Measurements from ENCODE around the gene DNAJC5.
A peak's percentile ranks its signal among the peaks of the same experiment; 100 is the strongest.

The DNAJC5 gene

DNA sequence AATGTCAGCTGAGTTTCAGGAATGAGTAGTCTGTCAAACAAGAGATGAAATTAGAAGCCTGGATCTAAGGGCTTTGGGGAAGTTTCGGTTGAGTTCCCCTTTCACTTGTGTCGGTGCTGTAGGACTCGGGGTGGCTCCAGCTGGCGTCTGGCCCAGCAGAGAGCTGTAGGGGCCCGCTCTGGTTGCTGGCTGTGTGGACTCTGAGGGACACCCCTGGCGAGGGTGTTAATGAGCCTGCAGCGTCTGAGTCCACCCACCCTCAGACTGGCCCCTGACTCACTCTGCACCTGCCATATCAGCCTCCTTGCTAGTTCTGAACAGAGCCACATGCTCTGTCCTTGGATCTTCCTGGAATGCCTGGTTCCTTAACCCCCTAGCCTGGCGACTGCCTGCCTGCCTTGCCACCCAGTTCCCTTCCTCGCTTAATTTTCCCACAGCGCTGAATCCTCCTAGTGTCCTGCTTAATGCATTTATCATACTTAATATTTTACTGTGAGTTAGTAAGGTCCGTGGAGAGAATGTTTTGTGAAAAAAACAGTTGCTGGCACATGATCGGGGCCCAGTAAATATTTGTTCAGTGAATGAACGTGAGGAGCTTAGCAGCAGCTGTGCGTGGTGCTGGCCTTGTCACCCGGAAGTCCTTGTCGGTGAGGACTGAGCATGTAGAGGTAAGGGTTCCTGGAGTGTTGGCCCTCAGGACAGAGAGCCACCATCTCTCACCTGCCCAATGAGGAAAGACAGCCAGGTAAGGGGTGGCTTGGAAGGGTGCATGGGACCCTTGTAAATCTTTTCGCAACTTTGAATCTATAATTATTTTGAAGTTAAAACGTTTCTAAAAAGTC, 1.6 kb downstream of the DNAJC5 start:
- DNase-seq, result peak; percentile 52 to 73
- Histone ChIP-seq H3K9me3 (no peaks in the 10 kb centered on the region), H3K36me3 (peaks cover under 1 to 6% (median 3%) of the 10 kb centered on the region in 3 donors), H3K27me3 (no peaks in the 10 kb centered on the region), H3K4me3 (peak overlapping the region; percentile 62 to 81), H3K4me1 (peaks cover 0 to 34% (median 23%) of the 10 kb centered on the region in 4 donors), H3K27ac (peak overlapping the region; percentile 18 to 72)
- TF ChIP-seq, protein P1, sequence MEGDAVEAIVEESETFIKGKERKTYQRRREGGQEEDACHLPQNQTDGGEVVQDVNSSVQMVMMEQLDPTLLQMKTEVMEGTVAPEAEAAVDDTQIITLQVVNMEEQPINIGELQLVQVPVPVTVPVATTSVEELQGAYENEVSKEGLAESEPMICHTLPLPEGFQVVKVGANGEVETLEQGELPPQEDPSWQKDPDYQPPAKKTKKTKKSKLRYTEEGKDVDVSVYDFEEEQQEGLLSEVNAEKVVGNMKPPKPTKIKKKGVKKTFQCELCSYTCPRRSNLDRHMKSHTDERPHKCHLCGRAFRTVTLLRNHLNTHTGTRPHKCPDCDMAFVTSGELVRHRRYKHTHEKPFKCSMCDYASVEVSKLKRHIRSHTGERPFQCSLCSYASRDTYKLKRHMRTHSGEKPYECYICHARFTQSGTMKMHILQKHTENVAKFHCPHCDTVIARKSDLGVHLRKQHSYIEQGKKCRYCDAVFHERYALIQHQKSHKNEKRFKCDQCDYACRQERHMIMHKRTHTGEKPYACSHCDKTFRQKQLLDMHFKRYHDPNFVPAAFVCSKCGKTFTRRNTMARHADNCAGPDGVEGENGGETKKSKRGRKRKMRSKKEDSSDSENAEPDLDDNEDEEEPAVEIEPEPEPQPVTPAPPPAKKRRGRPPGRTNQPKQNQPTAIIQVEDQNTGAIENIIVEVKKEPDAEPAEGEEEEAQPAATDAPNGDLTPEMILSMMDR (IDR thresholded peaks at IDR 0.05), result no peak
- intact Hi-C loops (cut with DNase I; ENCODE audit: low total_unique reads), result no loop called here

DNA sequence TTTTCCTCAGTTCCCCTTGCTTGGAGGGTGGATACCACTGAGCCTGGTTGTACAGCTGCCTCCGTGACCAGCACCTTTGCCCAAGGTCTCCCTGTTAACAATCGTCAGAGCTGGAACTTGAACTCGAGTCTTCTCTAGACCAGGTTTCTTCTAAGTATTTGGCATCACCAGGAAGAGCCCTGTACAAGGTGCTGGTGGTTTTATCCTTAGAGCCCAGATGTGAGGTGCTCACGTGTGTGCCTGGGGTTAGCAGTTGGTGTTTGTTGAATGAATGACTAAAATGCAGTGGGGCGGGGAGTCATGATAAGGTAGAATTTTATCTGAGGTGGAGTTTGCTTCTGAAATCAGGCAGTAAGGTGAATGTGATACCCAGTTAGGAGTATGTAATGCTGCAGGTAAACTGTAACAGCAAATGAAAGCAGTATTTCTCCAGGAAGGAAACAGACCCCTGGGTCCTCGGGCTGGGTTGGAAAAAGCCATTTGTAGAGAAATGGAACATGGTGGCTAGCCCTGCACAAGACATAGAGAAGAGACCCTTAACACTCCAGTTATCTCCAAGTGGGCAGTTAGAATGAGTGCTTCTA, 3.1 kb downstream of the DNAJC5 start:
- no peak for DNase-seq
- TF ChIP-seq, protein P1 (IDR thresholded peaks at IDR 0.05), result no peak
- Histone ChIP-seq H3K27ac (no peak overlapping the region), H3K9me3 (no peaks in the 10 kb centered on the region), H3K4me3 (no peak overlapping the region), H3K27me3 (no peaks in the 10 kb centered on the region), H3K4me1 (peaks cover 0 to 34% (median 23%) of the 10 kb centered on the region in 4 donors), H3K36me3 (no peaks in the 10 kb centered on the region)
- intact Hi-C loops (cut with DNase I; ENCODE audit: low total_unique reads), result no loop called here

DNA sequence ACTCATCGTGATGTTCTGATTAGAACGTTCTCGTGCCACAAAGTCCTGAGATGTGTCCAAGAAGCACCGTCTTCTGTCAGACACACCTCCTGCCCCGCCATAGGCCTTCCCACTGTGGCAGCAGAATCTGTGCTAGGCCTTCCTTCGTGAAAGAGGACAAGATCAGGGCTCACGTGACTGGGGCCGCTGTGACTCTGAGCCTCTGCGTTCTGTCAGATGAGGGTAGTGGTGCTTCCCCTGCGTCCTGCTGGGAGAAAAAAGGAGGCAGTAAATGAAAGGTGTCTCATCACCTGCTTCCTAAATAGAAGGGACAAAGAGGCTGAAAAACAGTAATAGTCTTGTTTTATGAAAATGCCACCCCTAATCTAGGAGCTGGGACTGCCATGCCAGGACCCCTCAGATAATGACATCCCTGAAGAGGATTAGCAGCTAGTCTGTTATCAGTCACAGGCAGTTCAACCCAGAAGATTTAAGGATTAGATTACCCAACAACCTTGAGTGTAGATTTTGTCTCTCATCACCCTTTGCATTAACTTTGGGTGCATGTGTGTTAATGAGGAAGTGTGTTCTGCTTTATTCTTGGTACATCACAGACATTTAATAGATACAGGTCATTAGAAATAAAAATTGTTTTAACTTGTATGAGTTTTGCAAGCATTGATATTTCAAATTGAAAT, 4.1 kb downstream of the DNAJC5 start:
- Histone ChIP-seq H3K36me3 (no peaks in the 10 kb centered on the region), H3K9me3 (no peaks in the 10 kb centered on the region), H3K4me1 (peaks cover 0 to 32% (median 21%) of the 10 kb centered on the region in 4 donors), H3K27ac (no peak overlapping the region), H3K4me3 (no peak overlapping the region), H3K27me3 (no peaks in the 10 kb centered on the region)
- DNase-seq, result no peak
- intact Hi-C loops (cut with DNase I; ENCODE audit: low total_unique reads), result no loop called here
- TF ChIP-seq, protein P1 (IDR thresholded peaks at IDR 0.05), result no peak

DNA sequence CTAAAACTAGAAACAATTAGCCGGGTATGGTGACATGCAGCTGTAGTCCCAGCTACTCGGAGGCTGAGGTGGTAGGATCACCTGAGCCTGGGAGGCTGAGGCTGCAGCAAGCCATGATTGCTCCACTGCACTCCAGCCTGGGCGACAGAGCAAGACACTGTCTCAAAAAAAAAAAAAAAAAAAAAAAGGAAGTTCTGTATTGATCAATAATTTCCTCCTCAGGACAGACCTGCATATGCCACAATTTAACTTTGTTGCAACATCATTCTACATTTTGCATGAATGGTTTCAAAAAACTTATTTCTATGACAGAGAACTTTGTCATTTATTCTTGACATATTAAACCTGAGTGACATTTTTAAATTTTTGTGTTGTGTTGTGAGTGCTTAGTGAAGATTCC, 5.5 kb downstream of the DNAJC5 start:
- no peak for DNase-seq
- no peaks in the 10 kb centered on the region for H3K9me3 ChIP-seq
- no peak overlapping the region for H3K4me3 ChIP-seq
- intact Hi-C loops (cut with DNase I; ENCODE audit: low total_unique reads), result no loop called here
- TF ChIP-seq, protein P1 (IDR thresholded peaks at IDR 0.05), result no peak
- H3K27me3 ChIP-seq, result no peaks in the 10 kb centered on the region
- no peak overlapping the region for H3K27ac ChIP-seq
- H3K4me1 ChIP-seq, result peaks cover 0 to 26% (median 17%) of the 10 kb centered on the region in 4 donors
- H3K36me3 ChIP-seq, result no peaks in the 10 kb centered on the region

DNA sequence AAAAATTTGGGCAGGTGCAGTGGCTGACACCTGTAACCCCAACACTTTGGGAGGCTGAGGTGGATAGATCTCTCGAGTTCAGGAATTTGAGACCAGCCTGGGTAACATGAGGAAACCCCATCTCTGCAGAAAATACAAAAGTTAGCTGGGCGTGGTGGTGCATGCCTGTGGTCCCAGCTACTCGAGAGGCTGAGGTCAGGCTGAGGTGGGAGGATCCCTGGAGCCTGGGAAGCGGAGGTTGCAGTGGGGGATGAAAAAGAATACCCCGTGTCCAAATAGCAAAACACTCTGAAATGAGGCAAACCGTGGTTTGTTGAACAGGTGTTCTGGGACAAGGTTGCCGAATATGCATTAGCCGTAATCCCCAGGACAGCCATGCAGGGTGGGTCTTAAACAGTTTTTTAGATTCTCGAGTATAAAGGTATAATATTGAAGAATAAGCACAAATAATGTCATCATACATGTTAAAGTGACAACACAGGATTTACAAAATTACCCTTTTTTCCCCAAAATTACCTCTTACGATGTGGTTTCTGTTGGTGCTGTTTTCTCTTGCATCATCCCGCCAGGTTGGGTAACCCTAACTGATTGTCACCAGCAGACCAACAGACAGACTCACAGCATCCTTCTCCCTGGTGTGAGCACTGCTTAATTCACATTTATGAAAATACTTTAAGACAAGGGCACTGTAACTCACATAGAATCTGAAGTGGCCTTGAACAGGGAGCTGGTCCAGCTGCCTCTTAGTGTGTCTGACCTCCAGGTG, 9.1 kb downstream of the DNAJC5 start:
- TF ChIP-seq, protein P1 (IDR thresholded peaks at IDR 0.05), result no peak
- Histone ChIP-seq H3K27ac (no peak overlapping the region), H3K36me3 (no peaks in the 10 kb centered on the region), H3K4me3 (no peak overlapping the region), H3K4me1 (peaks cover 0 to 3% (median 0%) of the 10 kb centered on the region in 4 donors), H3K27me3 (no peaks in the 10 kb centered on the region), H3K9me3 (no peaks in the 10 kb centered on the region)
- DNase-seq, result no peak
- intact Hi-C loops (cut with DNase I; ENCODE audit: low total_unique reads), result no loop called here

All from tibial artery (tissue), 4 donors.